T-cell (primary cell): ENCODE results near the gene ST8SIA5. TPM values are rescaled to one million over a fixed set of nuclear protein-coding genes. Genes with fewer than 3 reads are reported as not detected.

ENCODE experiments used
- ATAC-seq, 4 experiments: fragments of 200-7000 bp in 3 of 4; fragments of 150-1000 bp in 1 of 4; cut with Tn5 transposase; replicated peaks in 1 of 4; 1 replicate in 3 of 4; 2 replicates in 1 of 4; pipeline ENCODE4 v1.10.0; 2021; ENCODE audit warnings: moderate library complexity in 3 of 4, mild to moderate bottlenecking in 2 of 4, moderate number of reproducible peaks in 1 of 4
- CTCF ChIA-PET, 2 donors: fragments of 300-600 bp; sonication (Branson Sonifier 250); formaldehyde crosslinking; loops; one replicate each; lab custom pipeline; 2022; ENCODE audit warnings: antibody characterized with exemption in 2 of 2; lab: Charles Lee
- POLR2A ChIA-PET, 2 donors: fragments of 300-600 bp; sonication (Branson Sonifier 250); formaldehyde crosslinking; loops; one replicate each; lab custom pipeline; 2022; ENCODE audit warnings: antibody characterized with exemption in 2 of 2; lab: Charles Lee
- DNase-seq, 35 experiments: peaks; one replicate each; pipeline versions ENCODE4 v3.0.0 to v3.0.0-alpha.2; 2013 to 2023
- H3K27ac ChIP-seq: one replicate; pipeline ENCODE4 v1.5.1; 2013; ENCODE audit warnings: low read length
- H3K27me3 ChIP-seq, 2 experiments: replicated peaks in 1 of 2; 1 replicate in 1 of 2; 2 replicates in 1 of 2; pipeline versions ENCODE4 v1.6.1 to v1.7.0; 2013; ENCODE audit warnings: low read length in 1 of 2, mixed read lengths in 1 of 2; ENCODE audit not compliant: control insufficient read depth in 2 of 2, insufficient read depth in 2 of 2; ENCODE audit errors: extremely low read depth in 1 of 2
- H3K36me3 ChIP-seq, 2 donors: 1 replicate in 1 of 2; 2 replicates in 1 of 2; pipeline versions ENCODE4 v1.6.1 to v1.7.0; 2013; ENCODE audit warnings: low read length in 1 of 2; ENCODE audit not compliant: control insufficient read depth in 2 of 2, insufficient read depth in 1 of 2; ENCODE audit errors: extremely low read depth in 1 of 2
- H3K4me1 ChIP-seq, 2 experiments: 1 replicate in 1 of 2; 2 replicates in 1 of 2; pipeline versions ENCODE4 v1.6.1 to v1.7.0; 2013; ENCODE audit warnings: low read length in 2 of 2, mixed read lengths in 1 of 2; ENCODE audit not compliant: insufficient read depth in 2 of 2, control insufficient read depth in 1 of 2; ENCODE audit errors: extremely low read depth in 1 of 2
- H3K4me3 ChIP-seq, 2 donors: 1 replicate in 1 of 2; 2 replicates in 1 of 2; pipeline versions ENCODE4 v1.5.1 to v1.7.0; 2013; ENCODE audit warnings: mild to moderate bottlenecking in 2 of 2, low read length in 1 of 2, moderate library complexity in 1 of 2; ENCODE audit not compliant: control insufficient read depth in 1 of 2; ENCODE audit errors: extremely low read depth in 1 of 2
- H3K9me3 ChIP-seq: 2 replicates; pipeline ENCODE4 v1.7.0; 2013
- H3K27ac Mint-ChIP-seq, 2 donors: one replicate each; pipeline ENCODE4 v1.8.0; 2020 to 2021; ENCODE audit warnings: mild to moderate bottlenecking in 2 of 2, mixed read lengths in 2 of 2
- H3K27me3 Mint-ChIP-seq, 2 donors: one replicate each; pipeline ENCODE4 v1.8.0; 2021 to 2022; ENCODE audit warnings: mixed read lengths in 2 of 2
- H3K36me3 Mint-ChIP-seq: one replicate; pipeline ENCODE4 v1.8.0; 2021; ENCODE audit warnings: mixed read lengths
- H3K4me1 Mint-ChIP-seq, 3 donors: one replicate each; pipeline ENCODE4 v1.8.0; 2020 to 2022; ENCODE audit warnings: mixed read lengths in 3 of 3, mild to moderate bottlenecking in 1 of 3
- H3K4me3 Mint-ChIP-seq, 3 donors: one replicate each; pipeline ENCODE4 v1.8.0; 2020 to 2022; ENCODE audit warnings: mild to moderate bottlenecking in 3 of 3, mixed read lengths in 3 of 3, moderate library complexity in 3 of 3
- H3K9me3 Mint-ChIP-seq, 3 donors: one replicate each; pipeline ENCODE4 v1.8.0; 2020 to 2022; ENCODE audit warnings: mixed read lengths in 3 of 3
- WGBS: methylation state at CpG from one replicate; pipeline ENCODE4 v1.1.5; 2013; ENCODE audit warnings: missing lambda C conversion rate; ENCODE audit not compliant: insufficient coverage; 5-methylcytosine and 5-hydroxymethylcytosine counted together
- total RNA-seq, 35 experiments: library from RNA in 6 of 35; stranded (reverse) in 6 of 35; fragments of 120-200 nt in 1 of 35; gene quantifications; one replicate each; pipeline versions ENCODE4 v1.2.1 to v1.2.4 and lab custom pipeline; 2013 to 2026

The ST8SIA5 gene
- total RNA-seq, 5 donors from 2014 or later (not counting 1 experiment from before 2014, with no cell fraction given), result 0.09 to 0.28 TPM; not detected in 3

- H3K27ac ChIP-seq, result no peak overlapping the region
- DNase-seq (no peak), ATAC-seq (no peak)
- Mint-ChIP-seq H3K4me1 (no peaks in the 10 kb centered on the region), H3K9me3 (no peaks in the 10 kb centered on the region), H3K27me3 (peaks cover 4 to 11% of the 10 kb centered on the region in 2 donors), H3K36me3 (no peaks in the 10 kb centered on the region), H3K27ac (no peak overlapping the region), H3K4me3 (no peak overlapping the region)
- CTCF ChIA-PET, result no interaction called here
- 90% methylated on average over 1 of the region's 1 CpG for WGBS
- H3K9me3 ChIP-seq, result no peaks in the 10 kb centered on the region
- no peak overlapping the region for H3K4me3 ChIP-seq
- POLR2A ChIA-PET, result no interaction called here
- peaks cover 0 to 6% of the 10 kb centered on the region in 2 experiments for H3K27me3 ChIP-seq
- H3K36me3 ChIP-seq, result no peaks in the 10 kb centered on the region
- H3K4me1 ChIP-seq, result no peaks in the 10 kb centered on the region
Observed at GRCh38 chr18:46663539-46663938, 93.3 kb downstream of the ST8SIA5 start.

GRCh38 chr18:46660957-46661749 is 95.7 kb downstream of the ST8SIA5 start:
- ATAC-seq (no peak), DNase-seq (no peak)
- Mint-ChIP-seq H3K36me3 (no peaks in the 10 kb centered on the region), H3K4me1 (peaks cover 0 to 2% (median 0%) of the 10 kb centered on the region in 3 donors), H3K27ac (no peak overlapping the region), H3K27me3 (peaks cover 4 to 11% of the 10 kb centered on the region in 2 donors), H3K4me3 (no peak overlapping the region), H3K9me3 (no peaks in the 10 kb centered on the region)
- Histone ChIP-seq H3K27me3 (peaks cover 0 to 11% of the 10 kb centered on the region in 2 experiments), H3K4me1 (peaks cover 0 to 3% of the 10 kb centered on the region in 2 experiments), H3K9me3 (no peaks in the 10 kb centered on the region), H3K27ac (no peak overlapping the region), H3K36me3 (no peaks in the 10 kb centered on the region), H3K4me3 (no peak overlapping the region)
- ChIA-PET POLR2A (no interaction called here), CTCF (interaction anchor here (0.6 to 1.9 kb wide), 4 partner anchors 63 to 513 kb away, joined by 3 to 9 read pairs (median 4); no protein-coding TSS in a partner anchor)
- WGBS, result 72% methylated on average over 3 of the region's 9 CpGs

DNA sequence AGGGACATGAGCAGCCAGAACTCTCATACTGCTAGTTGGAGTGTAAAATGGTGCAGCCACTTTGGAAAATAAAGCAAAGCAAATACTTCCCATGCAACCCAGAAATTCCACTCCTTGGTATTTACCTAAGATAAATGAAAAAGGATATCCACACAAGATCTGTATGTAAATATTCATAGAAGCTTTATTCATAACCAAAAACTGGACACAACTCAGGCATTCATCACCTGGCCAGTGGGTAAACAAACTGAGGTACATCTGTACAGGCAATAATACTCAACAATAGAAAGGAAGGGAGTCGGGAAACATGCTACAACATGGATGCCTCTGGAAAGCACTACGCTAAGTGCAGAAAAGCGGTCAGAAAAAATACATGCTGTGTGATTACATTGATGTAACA is 97.4 kb downstream of the ST8SIA5 start:
- WGBS, result 80% methylated on average over 2 of the region's 3 CpGs
- POLR2A ChIA-PET, result interaction anchor here in 1 of 2 donors (0.5 kb wide), 1 partner anchor 428 kb away, joined by 5 read pairs; no protein-coding TSS in a partner anchor
- Histone ChIP-seq H3K36me3 (no peaks in the 10 kb centered on the region), H3K27ac (no peak overlapping the region), H3K9me3 (no peaks in the 10 kb centered on the region), H3K27me3 (peaks cover 0 to 11% of the 10 kb centered on the region in 2 experiments), H3K4me1 (peaks cover 0 to 3% of the 10 kb centered on the region in 2 experiments), H3K4me3 (no peak overlapping the region)
- H3K27ac Mint-ChIP-seq, result no peak overlapping the region
- no peak overlapping the region for H3K4me3 Mint-ChIP-seq
- ATAC-seq (no peak), DNase-seq (no peak)
- CTCF ChIA-PET, result interaction anchor here (0.7 to 4.5 kb wide), 3 partner anchors 132 to 511 kb away, joined by 3 to 55 read pairs (median 37); no protein-coding TSS in a partner anchor
- H3K4me1 Mint-ChIP-seq, result peaks cover 0 to 2% (median 0%) of the 10 kb centered on the region in 3 donors
- no peaks in the 10 kb centered on the region for H3K36me3 Mint-ChIP-seq
- H3K27me3 Mint-ChIP-seq, result peaks cover 4 to 6% of the 10 kb centered on the region in 2 donors
- no peaks in the 10 kb centered on the region for H3K9me3 Mint-ChIP-seq

DNA sequence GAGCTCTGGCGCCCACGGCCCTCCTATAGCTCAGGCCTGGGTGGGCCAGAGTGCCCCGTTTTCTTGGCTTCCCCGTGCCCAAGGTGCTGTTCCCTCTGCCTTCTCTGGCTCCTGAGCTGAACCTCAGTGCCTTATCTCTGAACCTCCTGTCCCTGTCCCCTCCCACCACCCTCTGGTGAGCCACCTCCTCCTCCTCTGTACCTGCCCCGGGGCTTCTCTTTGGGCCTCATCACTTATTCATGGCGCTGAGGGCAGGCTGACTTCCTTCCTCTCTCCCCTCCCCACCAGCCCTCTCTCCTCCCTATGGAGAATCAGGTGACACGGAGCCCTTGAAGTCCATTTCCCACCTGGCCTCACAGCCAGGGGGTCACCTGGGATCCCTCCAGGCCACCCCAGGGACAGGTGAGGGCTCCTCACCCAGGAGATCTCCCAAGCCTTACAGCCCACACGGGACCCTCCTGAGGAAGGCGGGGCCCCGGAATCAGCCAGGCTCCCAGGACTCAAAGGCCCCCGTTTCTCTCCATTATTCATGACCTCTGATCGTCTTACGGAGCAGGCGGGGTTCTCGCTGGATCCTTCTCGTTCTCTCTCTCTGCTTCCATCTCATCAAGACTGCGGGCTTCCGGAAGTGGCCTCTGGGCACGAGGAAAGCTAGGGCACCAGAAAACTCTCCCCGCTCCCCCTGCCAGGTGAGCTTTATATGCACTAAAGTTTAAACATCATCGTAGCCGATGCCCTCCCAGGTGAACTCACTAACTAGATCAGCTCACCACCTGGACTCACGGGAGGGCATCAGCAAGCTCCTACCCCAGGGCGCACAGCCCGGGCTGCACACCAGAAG is 99.5 kb downstream of the ST8SIA5 start, which contains the start of gene LOXHD1:
Gene LOXHD1, minus strand, starts transcription at position 106 of the 841 bp plus-strand sequence. CDS start 187 bp downstream, outside the sequence.
- H3K27me3 Mint-ChIP-seq, result no peaks in the 10 kb centered on the region
- ATAC-seq, result no peak
- CTCF ChIA-PET, result interaction anchor here (0.6 to 4.5 kb wide), 40 partner anchors 8 to 583 kb away, joined by 3 to 55 read pairs (median 4); a partner anchor contains a TSS
- H3K4me3 Mint-ChIP-seq, result no peak within 1 kb of the TSS
- POLR2A ChIA-PET, result no interaction called here
- WGBS, result 85% methylated on average over 24 of the region's 25 CpGs
- Histone ChIP-seq H3K36me3 (no peaks in the 10 kb centered on the region), H3K9me3 (no peaks in the 10 kb centered on the region), H3K27me3 (peaks cover 0 to 11% of the 10 kb centered on the region in 2 experiments), H3K4me3 (no peak within 1 kb of the TSS), H3K4me1 (peaks cover 0 to 3% of the 10 kb centered on the region in 2 experiments), H3K27ac (no peak within 1 kb of the TSS)
- peaks cover 0 to 2% (median 0%) of the 10 kb centered on the region in 3 donors for H3K4me1 Mint-ChIP-seq
- H3K36me3 Mint-ChIP-seq, result no peaks in the 10 kb centered on the region
- no peak for DNase-seq
- no peaks in the 10 kb centered on the region for H3K9me3 Mint-ChIP-seq
- no peak within 1 kb of the TSS for H3K27ac Mint-ChIP-seq

- ATAC-seq, result no peak
- Mint-ChIP-seq H3K36me3 (no peaks in the 10 kb centered on the region), H3K4me1 (peaks cover 0 to 2% (median 0%) of the 10 kb centered on the region in 3 donors), H3K27ac (no peak overlapping the region), H3K9me3 (no peaks in the 10 kb centered on the region), H3K4me3 (no peak overlapping the region), H3K27me3 (no peaks in the 10 kb centered on the region)
- POLR2A ChIA-PET, result no interaction called here
- CTCF ChIA-PET, result interaction anchor here (0.6 to 4.5 kb wide), 8 partner anchors 11 to 508 kb away, joined by 3 to 55 read pairs (median 14); a partner anchor contains a TSS
- Histone ChIP-seq H3K4me1 (peaks cover 0 to 3% of the 10 kb centered on the region in 2 experiments), H3K27me3 (peaks cover 0 to 11% of the 10 kb centered on the region in 2 experiments), H3K36me3 (no peaks in the 10 kb centered on the region), H3K4me3 (no peak overlapping the region), H3K27ac (no peak overlapping the region), H3K9me3 (no peaks in the 10 kb centered on the region)
- DNase-seq, result no peak
- WGBS, result 93% methylated on average over 23 of the region's 27 CpGs
Observed at GRCh38 chr18:46656326-46657114, 100.3 kb downstream of the ST8SIA5 start.
